Globus pallidus (tissue), 1 donor: Measurements from ENCODE around the gene CASP6.
"Not testable (repeated sequence)": the region's sequence is repeated elsewhere in the genome, so short reads cannot be mapped to it uniquely, and the experiment has no call there.

ENCODE experiments used
- DNase-seq: peaks from one replicate; pipeline ENCODE4 v3.0.0-alpha.2; 2015; ENCODE audit warnings: low spot score

Gene CASP6

DNA sequence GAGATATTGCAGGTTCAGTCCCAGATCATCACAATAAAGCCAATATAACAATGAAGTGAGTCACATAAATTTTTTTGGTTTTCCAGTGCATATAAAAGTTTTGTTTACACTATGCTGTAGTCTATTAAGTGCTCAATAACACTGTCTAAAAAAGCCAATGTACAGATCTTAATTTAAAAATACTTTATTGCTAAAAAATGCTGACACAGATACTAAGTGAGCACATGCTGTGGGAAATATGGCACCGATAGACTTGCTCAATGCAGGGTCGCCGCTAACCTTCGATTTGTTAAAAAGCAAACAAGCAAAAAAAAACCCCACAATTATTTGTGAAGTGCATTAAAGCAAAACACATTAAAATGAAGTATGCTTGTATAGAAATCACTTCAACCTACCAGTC lies 16.4 kb upstream of the CASP6 start:
- no peak for DNase-seq

DNA sequence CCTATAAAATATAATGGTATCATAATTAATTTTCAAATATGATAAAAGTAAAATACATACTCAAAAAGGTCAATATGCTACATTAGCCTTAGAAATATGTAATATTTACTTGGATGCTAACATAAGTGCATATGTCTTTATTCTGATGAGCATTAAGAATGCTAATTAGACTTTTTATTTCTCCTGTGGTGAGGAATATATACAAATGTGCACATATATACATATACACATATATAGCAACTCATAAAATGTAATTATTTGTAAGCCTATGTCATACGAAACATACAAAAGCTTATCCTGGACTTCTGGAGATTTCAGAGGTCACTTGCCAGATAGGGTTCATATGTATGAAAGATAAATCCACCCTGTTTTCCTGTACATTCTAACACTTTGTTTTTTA lies 15.5 kb upstream of the CASP6 start:
- DNase-seq: no peak

DNA sequence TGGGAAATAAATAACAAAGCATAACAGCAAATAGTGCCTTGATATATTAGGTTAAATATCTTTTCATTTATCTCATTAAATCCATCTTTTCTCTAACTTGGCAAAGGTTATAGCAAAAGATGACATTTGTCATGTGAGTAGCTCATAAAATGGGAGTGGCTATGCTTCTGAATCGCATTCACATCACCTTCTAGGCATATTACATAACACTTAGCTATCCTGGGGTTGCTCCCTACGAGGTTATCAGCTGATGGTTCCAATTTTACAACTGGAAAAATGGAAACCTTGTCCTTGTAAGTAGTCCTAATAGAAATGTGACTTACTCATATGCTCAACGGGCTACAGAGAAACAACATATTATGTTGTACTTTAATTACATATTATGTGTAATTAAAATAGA lies 10.3 kb upstream of the CASP6 start:
- no peak for DNase-seq

DNA sequence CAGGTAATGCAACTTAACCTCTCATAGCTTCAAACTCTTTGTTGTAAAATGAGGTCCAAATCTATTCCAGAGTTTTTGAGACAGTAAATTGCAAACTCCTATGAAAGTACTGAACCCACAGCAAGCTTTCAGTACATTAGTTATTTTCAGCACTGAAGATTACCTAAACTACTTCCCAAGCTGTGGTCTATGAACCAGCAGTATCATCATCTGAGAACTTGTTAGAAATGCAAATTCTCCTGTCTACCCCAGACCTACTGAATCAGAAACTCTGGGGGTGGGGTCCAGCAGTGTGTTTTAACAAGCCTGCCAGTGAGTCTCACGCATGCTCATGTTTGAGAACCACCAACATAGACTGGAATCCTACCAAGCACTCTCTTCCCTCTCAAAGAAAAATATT lies 5.7 kb upstream of the CASP6 start:
- DNase-seq: no peak

DNA sequence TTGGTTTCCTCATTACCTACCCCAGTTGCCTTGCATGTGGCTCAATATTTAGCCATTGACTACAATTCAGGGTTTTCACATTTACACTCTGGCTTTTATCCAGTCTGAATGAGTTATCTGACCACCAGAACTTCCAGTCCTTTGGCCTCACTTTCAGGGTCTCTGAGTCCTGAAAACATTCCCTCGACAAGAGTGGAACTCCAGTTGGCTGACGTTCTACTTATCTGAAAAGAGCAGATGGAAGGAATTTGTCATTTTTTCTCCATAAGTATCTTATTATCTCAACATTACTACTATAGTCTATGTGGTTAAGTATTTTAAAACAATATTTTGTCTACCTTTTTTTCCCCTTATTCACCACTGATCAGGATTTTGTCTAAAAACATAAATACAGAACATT lies 5.2 kb upstream of the CASP6 start:
- no peak for DNase-seq

DNA sequence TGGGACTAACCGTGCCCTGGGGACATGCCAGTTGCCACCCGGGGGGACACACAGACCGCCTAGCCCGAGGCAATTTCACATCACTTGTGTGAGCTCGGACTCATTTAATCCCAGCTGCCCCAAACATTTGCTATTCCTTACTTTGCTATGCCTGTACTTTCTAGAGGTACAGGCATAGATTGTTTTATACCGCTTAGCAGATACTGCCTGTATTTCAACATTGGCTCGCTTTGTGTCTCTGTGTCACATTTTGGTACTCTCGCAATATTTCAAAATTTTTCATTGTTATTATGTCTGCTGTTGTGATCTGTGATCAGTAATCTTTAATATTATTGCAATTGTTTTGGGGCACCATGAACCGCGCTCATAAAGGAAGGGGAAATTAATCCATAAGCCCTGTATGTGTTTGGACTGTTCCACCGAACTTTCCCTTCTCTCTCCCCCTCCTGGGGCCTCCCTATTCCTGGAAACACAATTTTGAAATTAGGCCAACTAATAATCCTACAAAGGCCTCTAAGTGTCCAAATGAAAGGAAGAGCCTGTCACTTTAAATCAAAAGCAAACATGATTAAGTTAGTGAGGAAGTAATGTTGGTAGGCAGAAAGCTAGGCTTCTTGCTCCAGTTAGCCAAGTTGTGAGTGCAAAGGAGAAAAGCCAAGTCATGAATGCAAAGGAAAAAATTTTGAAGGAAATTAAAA lies 568 bp upstream of the CASP6 start:
- DNase-seq: peak; percentile 10

DNA sequence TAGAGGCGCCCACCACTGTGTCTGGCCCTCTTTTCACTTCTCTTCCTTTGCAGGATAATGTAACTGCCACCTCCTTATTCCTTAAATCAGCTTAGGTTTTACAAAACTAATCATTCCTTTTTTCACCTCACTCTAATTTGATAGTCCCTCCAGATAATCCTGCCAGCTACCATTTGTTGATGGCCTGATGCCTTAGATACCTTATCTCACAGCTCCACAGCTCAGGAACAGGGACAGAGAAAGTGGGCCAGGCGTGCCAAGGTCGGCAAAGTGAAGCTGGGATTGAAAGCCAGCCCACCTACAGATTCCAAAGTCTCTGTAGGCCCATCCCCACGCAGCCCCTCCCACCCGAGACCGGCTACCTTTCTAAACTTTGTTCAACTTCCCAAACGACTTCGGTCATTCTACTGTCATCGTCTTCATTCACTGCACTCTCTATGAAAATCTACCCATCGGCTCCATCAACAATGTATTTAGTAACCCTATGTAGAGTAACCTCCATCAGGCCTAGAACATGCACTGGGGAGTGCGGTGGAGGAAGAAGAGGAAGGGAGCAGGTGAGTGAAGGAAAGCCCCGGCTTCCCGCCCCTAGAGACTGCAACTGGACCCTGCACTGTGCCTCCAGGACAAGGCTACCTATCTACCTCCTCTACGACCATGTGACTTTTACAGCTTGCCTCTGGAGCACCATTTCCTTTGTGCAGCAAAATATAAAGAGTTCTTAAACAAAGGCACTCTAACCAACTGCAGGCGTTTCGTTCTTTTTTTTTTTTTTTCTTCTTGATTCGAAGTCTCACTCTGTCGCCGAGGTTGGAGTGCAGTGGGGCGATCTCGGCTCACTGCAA lies 1.5 kb downstream of the CASP6 start:
- no peak for DNase-seq

DNA sequence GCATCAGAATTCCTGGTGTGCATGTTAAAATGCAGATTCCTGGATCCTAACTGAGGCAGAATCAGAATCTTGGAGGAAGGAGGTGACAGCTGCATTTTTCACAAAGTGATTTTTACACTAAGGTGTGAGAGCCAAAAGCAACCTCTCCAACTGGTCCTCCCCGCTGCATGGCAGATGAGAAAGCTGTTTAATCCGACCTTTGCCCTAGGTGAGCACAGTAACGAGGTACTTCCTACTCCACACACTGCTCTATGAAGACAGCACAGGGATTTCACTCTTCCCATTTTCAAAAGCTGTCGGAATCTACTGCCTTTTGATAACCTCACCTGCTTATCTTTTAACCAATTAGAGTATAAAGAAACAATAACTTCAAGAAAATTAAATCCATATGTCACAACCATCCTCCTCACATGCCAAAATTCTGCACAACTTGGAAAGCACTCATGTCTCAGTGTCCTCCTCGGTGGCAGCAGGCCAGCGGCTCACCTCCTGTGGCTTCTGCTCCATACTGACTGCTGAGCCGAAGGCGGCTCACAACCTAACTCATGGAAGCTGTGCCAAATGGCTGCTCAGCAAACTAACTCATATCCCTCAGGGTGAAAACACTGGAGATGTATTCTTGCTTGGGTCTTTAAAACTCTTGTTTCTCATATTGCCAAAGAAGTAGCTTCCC lies 3.6 kb downstream of the CASP6 start:
- DNase-seq: no peak

DNA sequence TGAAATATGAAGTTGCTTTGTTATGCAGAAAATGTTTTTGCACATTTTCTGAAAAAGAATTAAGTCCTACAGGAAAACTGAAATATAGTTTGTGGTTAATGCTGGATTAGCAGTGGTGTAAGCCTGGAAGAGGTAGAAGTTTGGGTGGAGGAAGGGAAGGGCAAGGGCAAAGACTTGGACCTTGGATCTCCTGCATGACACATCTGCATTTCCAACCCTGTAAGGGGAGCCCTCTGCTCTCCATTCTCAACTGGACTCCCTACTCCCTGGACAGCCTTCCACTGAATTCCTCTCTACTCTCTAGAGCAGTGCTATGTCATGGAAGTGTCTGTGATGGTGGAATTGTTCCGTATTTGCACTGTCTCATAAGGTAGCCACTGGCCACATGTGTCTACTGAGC lies 4.6 kb downstream of the CASP6 start:
- DNase-seq: no peak

DNA sequence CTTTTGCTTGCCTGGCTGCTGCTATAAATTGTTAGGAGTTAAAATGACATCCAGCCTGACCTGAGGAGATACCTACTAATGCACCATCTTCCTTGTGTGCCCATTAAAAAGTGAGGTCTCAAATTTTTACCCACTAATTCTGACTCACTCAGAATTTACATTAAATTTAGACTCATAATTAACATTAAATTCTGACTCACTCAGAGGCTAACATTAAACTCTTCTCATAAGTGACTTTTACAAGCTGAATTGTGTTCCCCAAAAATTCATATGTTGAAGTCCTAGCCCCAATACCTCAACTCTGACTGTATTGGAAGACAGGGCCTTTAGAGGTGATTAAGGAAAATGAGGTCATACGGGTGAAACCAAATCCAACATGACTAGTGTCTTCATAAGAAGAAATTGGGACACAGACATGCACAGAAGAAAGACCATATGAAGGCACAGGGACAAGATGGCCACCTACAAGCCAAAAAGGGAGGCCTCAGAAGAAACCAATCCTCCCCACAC lies 11.8 kb downstream of the CASP6 start:
- DNase-seq: no peak

DNA sequence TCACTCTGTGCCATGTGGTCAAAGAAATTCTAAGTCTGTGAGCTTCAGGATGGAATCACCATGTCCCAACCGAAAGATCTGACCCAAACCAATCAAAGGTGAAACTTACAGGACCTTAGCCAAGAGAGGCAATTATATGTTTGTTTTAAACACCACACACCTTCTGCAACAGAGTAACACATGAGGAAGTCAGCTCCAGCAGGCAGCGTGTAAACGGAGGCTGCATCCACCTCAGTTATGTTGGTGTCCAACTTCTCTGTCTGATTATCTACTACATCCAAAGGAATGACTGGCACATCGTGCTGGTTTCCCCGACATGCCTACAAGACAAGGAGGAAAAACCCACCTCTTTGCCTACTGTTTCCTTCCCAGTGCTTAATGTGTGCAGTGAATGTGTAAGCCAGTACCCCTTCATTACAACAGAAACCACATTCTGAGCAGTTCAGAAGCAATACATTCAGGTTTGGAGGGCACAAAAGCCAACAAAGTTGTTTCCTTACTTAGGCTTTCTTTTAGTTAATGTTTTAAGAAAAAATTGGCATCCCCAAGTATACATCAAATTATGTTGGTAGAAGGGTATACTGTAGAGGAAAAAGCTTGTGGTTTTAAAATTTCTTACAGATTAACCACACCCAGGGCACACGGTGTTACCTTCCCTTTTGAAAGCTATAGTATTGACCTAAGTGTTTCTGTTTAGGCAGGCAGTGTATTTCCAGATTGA lies 12.4 kb downstream of the CASP6 start:
- DNase-seq: no peak

DNA sequence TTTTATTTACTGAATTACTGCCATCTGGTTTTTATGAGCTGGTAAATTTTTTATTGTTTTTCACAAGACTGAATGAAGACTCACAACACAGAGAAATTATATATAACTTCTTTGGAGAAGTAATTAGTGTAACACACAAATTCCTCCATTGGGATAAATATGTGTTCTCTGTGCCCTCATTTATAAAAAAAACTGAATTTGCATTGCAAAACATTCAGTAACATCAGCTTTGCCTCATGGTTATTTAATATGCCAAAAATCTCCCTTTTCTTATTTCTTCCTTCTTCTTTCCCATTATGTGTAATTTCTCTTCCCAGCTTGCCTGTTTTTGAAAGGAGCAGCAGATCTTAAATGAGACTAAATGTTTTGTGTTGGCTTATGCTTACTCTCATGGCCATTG lies 18.5 kb downstream of the CASP6 start:
- DNase-seq: no peak

DNA sequence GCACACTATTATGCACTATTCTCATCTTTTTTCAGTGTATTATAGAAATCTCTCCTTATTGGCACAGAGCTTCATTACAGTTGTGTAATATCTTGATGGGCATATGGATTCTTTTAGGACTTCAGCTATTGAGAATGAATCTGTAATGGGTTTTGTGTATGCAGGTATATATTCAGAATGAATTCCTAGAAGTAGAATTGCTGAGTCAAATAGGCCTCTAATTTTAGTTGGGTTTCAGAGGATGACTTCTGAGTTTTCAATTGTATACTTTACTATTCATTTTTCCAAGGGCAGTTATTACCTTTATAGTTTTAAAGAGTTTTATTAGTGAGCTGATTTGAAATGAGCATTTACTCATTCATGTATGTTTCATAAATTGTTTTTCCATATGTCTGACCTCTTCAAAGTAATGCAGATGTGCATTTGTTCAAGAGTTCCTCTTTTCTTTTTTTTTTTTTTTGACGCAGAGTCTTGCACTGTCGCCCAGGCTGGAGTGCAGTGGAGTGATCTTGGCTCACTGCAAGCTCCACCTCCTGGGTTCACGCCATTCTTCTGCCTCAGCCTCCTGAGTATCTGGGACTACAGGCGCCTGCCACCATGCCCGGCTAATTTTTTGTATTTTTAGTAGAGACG lies 19.5 kb downstream of the CASP6 start:
- DNase-seq: no peak

DNA sequence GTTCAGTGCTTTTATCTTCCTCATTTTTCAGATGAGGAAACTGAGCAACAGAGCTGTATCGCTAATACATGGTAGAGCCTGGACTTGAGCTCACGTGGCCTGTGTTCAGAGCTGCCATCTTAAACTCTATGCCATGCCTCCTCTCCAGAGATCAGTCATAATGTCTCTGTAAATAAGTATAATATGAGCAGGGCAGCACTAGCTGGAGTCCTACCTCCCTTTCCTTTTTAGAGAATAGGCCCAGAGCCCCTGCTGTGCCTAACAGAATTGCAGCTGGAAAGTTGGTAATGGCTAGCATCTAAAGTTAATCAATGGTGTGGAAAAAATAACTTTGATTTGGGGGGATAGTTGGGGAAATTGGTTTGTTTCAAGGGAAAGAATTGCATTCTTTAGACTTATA lies 20.4 kb downstream of the CASP6 start:
- DNase-seq: no peak

DNA sequence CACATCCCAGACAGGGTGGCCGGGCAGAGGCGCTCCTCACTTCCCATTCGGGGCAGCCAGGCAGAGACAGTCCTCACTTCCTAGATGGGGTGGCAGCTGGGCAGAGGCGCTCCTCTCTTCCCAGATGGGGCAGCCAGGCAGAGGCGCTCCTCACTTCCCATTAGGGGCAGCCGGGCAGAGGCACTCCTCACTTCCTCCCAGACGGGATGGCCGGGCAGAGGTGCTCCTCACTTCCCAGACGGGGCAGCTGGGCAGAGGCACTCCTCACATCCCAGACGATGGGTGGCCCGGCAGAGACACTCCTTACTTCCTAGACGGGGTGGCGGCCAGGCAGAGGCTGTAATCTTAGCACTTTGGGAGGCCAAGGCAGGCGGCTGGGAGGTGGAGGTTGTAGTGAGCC lies 24.3 kb downstream of the CASP6 start:
- DNase-seq: not testable (repeated sequence)

DNA sequence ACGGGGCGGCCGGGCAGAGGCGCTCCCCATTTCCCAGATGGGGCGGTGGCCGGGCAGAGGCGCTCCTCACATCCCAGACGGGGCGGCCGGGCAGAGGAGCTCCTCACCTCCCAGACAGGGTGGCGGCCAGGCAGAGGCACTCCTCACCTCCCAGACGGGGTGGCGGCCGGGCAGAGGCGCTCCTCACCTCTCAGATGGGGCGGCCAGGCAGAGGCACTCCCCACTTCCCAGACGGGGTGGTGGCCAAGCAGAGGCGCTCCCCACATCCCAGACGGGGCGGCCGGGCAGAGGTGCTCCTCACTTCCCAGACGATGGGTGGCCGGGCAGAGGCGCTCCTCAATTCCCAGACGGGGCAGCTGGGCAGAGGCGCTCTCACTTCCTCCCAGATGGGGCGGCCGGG lies 24.8 kb downstream of the CASP6 start:
- not testable (repeated sequence) for DNase-seq

DNA sequence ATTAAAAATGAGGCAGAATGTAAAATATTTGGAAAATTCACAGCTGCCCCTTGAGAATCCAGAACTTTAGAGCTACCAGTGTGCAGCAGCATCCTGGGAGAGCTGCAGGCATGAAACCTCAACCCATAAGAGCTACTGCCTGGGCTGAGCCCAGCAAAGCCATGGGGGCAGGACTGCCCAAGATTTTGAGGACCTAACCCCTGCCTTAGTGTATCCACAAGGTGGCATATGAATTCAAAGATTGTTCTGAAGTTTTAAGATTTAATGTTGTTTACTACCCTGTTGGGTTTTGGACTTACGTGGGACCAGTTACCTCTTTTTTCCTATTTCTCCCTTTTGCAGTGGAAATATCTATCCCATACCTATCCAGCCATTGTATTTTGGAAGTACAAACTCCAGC lies 26.4 kb downstream of the CASP6 start:
- no peak for DNase-seq

DNA sequence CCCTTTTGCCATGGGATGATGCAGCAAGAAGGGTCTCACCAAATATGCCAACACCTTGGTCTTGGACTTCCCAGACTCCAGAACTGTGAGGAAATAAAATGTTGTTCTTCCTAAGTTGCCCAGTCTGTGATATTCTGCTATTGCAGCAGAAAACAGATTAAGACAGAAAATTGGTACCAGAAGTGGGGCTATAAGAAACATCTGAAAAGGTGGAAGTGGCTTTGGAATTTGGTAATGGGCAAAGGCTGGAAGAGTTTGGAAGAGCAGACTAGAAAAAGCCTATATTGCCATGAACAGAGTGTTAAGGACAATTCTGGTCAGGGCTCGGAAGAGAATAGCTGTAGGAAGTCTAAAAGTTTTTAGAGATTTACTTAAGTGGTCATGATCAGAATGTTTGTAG lies 27.4 kb downstream of the CASP6 start:
- DNase-seq: no peak

DNA sequence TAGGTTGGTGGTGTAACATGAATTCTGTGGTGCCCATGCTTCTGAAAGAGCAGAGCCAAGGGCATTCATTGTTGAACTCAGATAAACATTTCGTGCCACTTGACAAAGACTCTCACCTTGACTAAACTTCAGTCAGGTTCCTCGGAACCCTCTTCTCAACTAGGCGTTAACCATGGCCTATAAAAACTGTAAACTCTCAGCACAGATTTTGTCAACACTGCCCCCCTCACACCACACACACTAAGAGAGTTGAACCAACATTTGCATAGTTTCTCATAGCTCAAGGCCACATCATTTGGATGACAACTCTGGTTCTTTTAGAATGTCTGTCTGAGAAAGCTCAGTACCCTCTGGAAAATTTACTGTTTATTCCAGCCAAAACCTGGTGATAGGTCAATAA lies 28.1 kb downstream of the CASP6 start:
- no peak for DNase-seq

DNA sequence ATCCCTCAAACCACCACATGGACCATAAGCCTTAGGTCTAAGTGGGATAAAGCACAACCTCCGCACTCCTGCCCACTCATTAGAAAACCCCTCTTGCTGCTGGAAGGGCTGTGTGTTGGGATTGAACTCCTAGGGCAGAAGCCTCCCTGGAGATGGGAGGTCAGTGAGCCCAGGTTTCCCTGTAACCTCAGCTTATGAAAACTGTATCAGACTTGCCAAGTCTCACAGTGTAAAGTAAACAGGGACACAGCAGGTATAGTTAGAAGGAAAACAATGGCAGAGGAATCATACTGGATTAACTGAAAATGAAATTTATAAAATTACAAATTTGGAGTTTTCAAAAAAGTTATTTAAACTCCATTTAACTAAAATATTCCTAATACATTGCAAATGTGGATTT lies 29.9 kb downstream of the CASP6 start:
- DNase-seq: no peak

DNA sequence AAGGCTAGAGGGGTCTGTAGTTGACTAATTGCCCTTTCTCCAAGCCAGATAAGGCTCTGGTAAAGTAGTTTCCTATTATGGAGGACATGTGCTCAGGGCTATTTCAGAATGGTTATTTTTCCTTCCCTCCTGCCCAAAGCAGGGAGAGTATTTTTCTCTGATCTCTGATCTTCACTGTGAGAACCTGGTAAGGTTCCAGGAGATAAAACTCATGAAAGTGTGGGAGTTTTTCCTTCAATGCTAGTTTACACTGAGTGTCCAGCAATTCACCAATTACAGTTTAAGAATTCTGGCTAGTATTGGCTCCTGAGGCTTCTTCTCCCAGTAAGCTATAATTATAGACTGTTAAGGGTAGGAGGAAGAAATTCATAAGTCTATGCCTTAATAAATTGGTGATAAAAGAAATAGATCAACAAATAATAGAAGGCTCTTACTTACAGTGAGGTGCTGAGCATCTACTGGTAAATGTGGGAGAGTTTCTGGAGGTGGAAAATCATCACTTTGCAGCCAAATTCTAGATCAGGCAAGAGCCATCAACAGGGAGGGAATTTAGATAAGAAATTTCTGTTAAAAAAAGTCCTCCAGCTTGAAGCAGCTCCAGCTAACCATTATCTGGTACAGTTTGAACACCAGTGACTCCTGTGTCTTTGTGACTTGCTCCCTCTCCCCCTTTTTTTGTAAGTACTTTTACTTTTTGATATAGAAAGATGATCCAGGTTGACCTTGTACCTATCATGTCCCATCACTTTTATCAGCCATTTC lies 30.9 kb downstream of the CASP6 start:
- no peak for DNase-seq
